Loucy (cell line): ENCODE results near the gene PELI2.

Experiments
- H2AFZ ChIP-seq: fragments of 200-600 bp; sonication (generic); 2 replicates; pipeline ENCODE4 v1.6.0; 2016; ENCODE audit warnings: antibody characterized with exemption, mild to moderate bottlenecking, low read length, moderate library complexity
- H3F3A ChIP-seq: fragments of 200-600 bp; 2 replicates; pipeline ENCODE4 v1.6.0; 2016; ENCODE audit warnings: antibody characterized with exemption, low read depth, mild to moderate bottlenecking
- H3K27me3 ChIP-seq: fragments of 200-600 bp; sonication (generic); 2 replicates; pipeline ENCODE4 v1.6.1; 2014; ENCODE audit warnings: low read length, mild to moderate bottlenecking; ENCODE audit not compliant: insufficient read depth, poor library complexity, severe bottlenecking
- H3K36me3 ChIP-seq: fragments of 200-600 bp; sonication (generic); 2 replicates; pipeline ENCODE4 v1.6.1; 2016; ENCODE audit warnings: low read length; ENCODE audit not compliant: insufficient read depth
- H3K4me1 ChIP-seq: fragments of 200-600 bp; sonication (generic); 2 replicates; pipeline ENCODE4 v1.5.1; 2014; ENCODE audit warnings: low read length, mild to moderate bottlenecking; ENCODE audit not compliant: insufficient read depth, poor library complexity, severe bottlenecking
- H3K4me2 ChIP-seq: fragments of 200-600 bp; sonication (generic); 2 replicates; pipeline ENCODE4 v1.6.0; 2014; ENCODE audit warnings: antibody characterized with exemption, low read length, low read depth, mild to moderate bottlenecking; ENCODE audit not compliant: poor library complexity, severe bottlenecking
- H3K4me3 ChIP-seq: fragments of 200-600 bp; sonication (generic); 2 replicates; pipeline ENCODE4 v1.5.1; 2014; ENCODE audit warnings: low read length, mild to moderate bottlenecking, mixed read lengths; ENCODE audit not compliant: poor library complexity, severe bottlenecking
- H3K79me2 ChIP-seq: fragments of 200-600 bp; sonication (generic); 2 replicates; pipeline ENCODE4 v1.6.1; 2014; ENCODE audit warnings: low read length; ENCODE audit not compliant: insufficient read depth
- H3K9ac ChIP-seq: fragments of 200-600 bp; sonication (generic); 2 replicates; pipeline ENCODE4 v1.6.0; 2014; ENCODE audit warnings: mild to moderate bottlenecking, low read depth, low read length, moderate library complexity; ENCODE audit not compliant: poor library complexity, severe bottlenecking
- H3K9me2 ChIP-seq: fragments of 200-600 bp; sonication (generic); replicated peaks from 2 replicates; pipeline ENCODE4 v1.6.1; 2016; ENCODE audit warnings: low read depth, low read length, mixed read lengths
- H3K9me3 ChIP-seq: fragments of 200-600 bp; sonication (generic); 2 replicates; pipeline ENCODE4 v1.6.1; 2014; ENCODE audit warnings: mild to moderate bottlenecking, antibody characterized with exemption, low read length, low read depth; ENCODE audit not compliant: insufficient read depth
- H4K20me1 ChIP-seq: fragments of 200-600 bp; sonication (generic); 2 replicates; pipeline ENCODE4 v1.6.0; 2014; ENCODE audit warnings: antibody characterized with exemption, low read length, mild to moderate bottlenecking; ENCODE audit not compliant: insufficient read depth, poor library complexity, severe bottlenecking
- EZH2phosphoT487 ChIP-seq: fragments of 200-600 bp; IDR thresholded peaks from 2 replicates; pipeline ENCODE4 v1.6.1; 2018; ENCODE audit warnings: antibody characterized with exemption, mild to moderate bottlenecking, moderate library complexity, borderline replicate concordance
- TF ChIP-seq, protein P1 (sequence below): fragments of 200-600 bp; sonication (generic); conservative IDR thresholded peaks from 2 replicates; pipeline ENCODE4 v1.5.1; 2014; ENCODE audit warnings: mild to moderate bottlenecking, antibody characterized with exemption, low read length

Gene PELI2

DNA sequence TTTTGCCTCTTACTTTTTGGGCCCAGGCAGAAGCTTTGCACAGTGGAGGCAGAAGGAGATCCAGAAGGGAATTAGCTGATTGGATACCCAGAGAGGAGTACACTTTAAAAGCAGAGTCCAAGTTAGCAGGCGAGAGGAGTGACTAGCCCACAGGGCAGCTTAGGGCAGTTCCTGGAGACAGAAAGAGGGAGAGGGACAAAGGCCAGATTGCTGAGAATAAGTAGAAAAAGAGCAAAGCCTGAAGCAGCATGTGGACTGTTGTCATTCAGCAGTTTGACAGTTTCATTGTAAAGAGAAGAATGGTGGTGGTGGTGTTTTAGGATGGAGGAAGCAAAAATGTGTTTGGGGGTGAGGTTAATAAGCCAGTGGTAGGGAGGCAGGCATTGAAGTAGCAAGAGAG, 95.1 kb downstream of the PELI2 start:
- Histone ChIP-seq H3K36me3 (peaks cover 18% of the 10 kb centered on the region; the same call in 1 of the 2 replicates), H3K79me2 (peaks cover 100% of the 10 kb centered on the region), H2AFZ (no peak overlapping the region), H3K4me1 (peaks cover 69% of the 10 kb centered on the region), H3K9me3 (no peaks in the 10 kb centered on the region), H3F3A (no peaks in the 10 kb centered on the region), H3K27me3 (no peaks in the 10 kb centered on the region), H3K9ac (no peak overlapping the region), H3K4me3 (no peak overlapping the region), H3K4me2 (no peak overlapping the region), H4K20me1 (peaks cover 99% of the 10 kb centered on the region), H3K9me2 (no peaks in the 10 kb centered on the region)
- TF ChIP-seq EZH2phosphoT487, result no peak
- TF ChIP-seq, protein P1, sequence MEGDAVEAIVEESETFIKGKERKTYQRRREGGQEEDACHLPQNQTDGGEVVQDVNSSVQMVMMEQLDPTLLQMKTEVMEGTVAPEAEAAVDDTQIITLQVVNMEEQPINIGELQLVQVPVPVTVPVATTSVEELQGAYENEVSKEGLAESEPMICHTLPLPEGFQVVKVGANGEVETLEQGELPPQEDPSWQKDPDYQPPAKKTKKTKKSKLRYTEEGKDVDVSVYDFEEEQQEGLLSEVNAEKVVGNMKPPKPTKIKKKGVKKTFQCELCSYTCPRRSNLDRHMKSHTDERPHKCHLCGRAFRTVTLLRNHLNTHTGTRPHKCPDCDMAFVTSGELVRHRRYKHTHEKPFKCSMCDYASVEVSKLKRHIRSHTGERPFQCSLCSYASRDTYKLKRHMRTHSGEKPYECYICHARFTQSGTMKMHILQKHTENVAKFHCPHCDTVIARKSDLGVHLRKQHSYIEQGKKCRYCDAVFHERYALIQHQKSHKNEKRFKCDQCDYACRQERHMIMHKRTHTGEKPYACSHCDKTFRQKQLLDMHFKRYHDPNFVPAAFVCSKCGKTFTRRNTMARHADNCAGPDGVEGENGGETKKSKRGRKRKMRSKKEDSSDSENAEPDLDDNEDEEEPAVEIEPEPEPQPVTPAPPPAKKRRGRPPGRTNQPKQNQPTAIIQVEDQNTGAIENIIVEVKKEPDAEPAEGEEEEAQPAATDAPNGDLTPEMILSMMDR, result no peak

- peaks cover 75% of the 10 kb centered on the region for H3K4me1 ChIP-seq
- TF ChIP-seq EZH2phosphoT487, result no peak
- TF ChIP-seq, protein P1, result no peak
- no peaks in the 10 kb centered on the region for H3K9me2 ChIP-seq
- H3K4me3 ChIP-seq, result no peak overlapping the region
- peaks cover 30% of the 10 kb centered on the region; the same call in 1 of the 2 replicates for H3K36me3 ChIP-seq
- H3K79me2 ChIP-seq, result peaks cover 100% of the 10 kb centered on the region
- peak overlapping the region; percentile 29 for H3K9ac ChIP-seq
- no peaks in the 10 kb centered on the region for H3K27me3 ChIP-seq
- no peak overlapping the region for H2AFZ ChIP-seq
- no peaks in the 10 kb centered on the region for H3F3A ChIP-seq
- no peaks in the 10 kb centered on the region for H3K9me3 ChIP-seq
- peaks cover 99% of the 10 kb centered on the region for H4K20me1 ChIP-seq
- peak overlapping the region; percentile 64 for H3K4me2 ChIP-seq
Observed at GRCh38 chr14:56215180-56215579, 97.0 kb downstream of the PELI2 start.

GRCh38 chr14:56216626-56217379, 98.6 kb downstream of the PELI2 start:
- Histone ChIP-seq H3K36me3 (peaks cover 35% of the 10 kb centered on the region; the same call in 1 of the 2 replicates), H3K9me2 (no peaks in the 10 kb centered on the region), H3K27me3 (no peaks in the 10 kb centered on the region), H3K4me1 (peaks cover 78% of the 10 kb centered on the region), H3K79me2 (peaks cover 100% of the 10 kb centered on the region), H3F3A (no peaks in the 10 kb centered on the region), H4K20me1 (peaks cover 100% of the 10 kb centered on the region), H3K9me3 (no peaks in the 10 kb centered on the region), H3K4me3 (peak overlapping the region; percentile 24), H2AFZ (no peak overlapping the region), H3K9ac (peak overlapping the region; percentile 29), H3K4me2 (peak overlapping the region; percentile 64)
- TF ChIP-seq EZH2phosphoT487, result no peak
- TF ChIP-seq, protein P1, result no peak
